Fibroblast of villous mesenchyme (primary cell): ENCODE results near the gene C4A. TPM values are rescaled to one million over a fixed set of nuclear protein-coding genes. Genes with fewer than 3 reads are reported as not detected.
"Not testable (repeated sequence)": the region's sequence is repeated elsewhere in the genome, so short reads cannot be mapped to it uniquely, and the experiment has no call there.

Experiments used
- DNase-seq: peaks from one replicate; pipeline ENCODE4 v3.0.0-alpha.2; 2010; ENCODE audit warnings: low read depth
- H3K4me3 ChIP-seq: 2 replicates; pipeline ENCODE4 v1.5.1; 2011; ENCODE audit warnings: low read depth, mild to moderate bottlenecking, low read length
- CTCF ChIP-seq: IDR thresholded peaks from 2 replicates; pipeline ENCODE4 v1.5.1; 2012; ENCODE audit warnings: low read depth, mild to moderate bottlenecking, low read length; ENCODE audit not compliant: insufficient read depth
- total RNA-seq: library from RNA; depleted of rRNA; stranded (reverse); fragments of >200 nt; gene quantifications from 2 replicates; pipeline ENCODE4 v1.2.3, GENCODE V29; 2012

C4A gene
- total RNA-seq, 1 donor, result 6.0 TPM

GRCh38 chr6:32037136-32037535 lies 55.3 kb downstream of the C4A start:
- not testable (repeated sequence) for DNase-seq, H3K4me3 ChIP-seq

GRCh38 chr6:32037598-32038524 lies 56.0 kb downstream of the C4A start, which contains the start of gene CYP21A2:
Gene CYP21A2 (plus strand): TSS chr6:32038415. CDS start chr6:32038423, 8 bp downstream.
- not testable (repeated sequence) for H3K4me3 ChIP-seq, DNase-seq

- not testable (repeated sequence) for DNase-seq, H3K4me3 ChIP-seq
These were observed 57.0 kb downstream of the C4A start for GRCh38 chr6:32038878-32039277.

GRCh38 chr6:32039321-32040274 lies 57.7 kb downstream of the C4A start:
- H3K4me3 ChIP-seq, DNase-seq: not testable (repeated sequence)

GRCh38 chr6:32040299-32041049 lies 58.6 kb downstream of the C4A start:
- DNase-seq, H3K4me3 ChIP-seq: not testable (repeated sequence)

- not testable (repeated sequence) for H3K4me3 ChIP-seq, DNase-seq
These were observed 59.1 kb downstream of the C4A start for GRCh38 chr6:32041050-32041321.

- H3K4me3 ChIP-seq, DNase-seq: not testable (repeated sequence)
These were observed 59.5 kb downstream of the C4A start for GRCh38 chr6:32041385-32041784.

GRCh38 chr6:32042276-32042675 lies 60.4 kb downstream of the C4A start:
- H3K4me3 ChIP-seq, DNase-seq: not testable (repeated sequence)

- DNase-seq, H3K4me3 ChIP-seq: not testable (repeated sequence)
These were observed 61.9 kb downstream of the C4A start for GRCh38 chr6:32043589-32044380.

- not testable (repeated sequence) for H3K4me3 ChIP-seq, DNase-seq
These were observed 63.1 kb downstream of the C4A start for GRCh38 chr6:32044916-32045315.

- no peak for DNase-seq
- H3K4me3 ChIP-seq, result no peak overlapping the region
- TF ChIP-seq CTCF, result no peak
These were observed 64.1 kb downstream of the C4A start for GRCh38 chr6:32045811-32046449.
